Breast epithelium (tissue), 3 donors: Measurements from ENCODE around the gene ZNF726.

Experiments
- CTCF ChIP-seq, 3 donors: fragments of 450-650 bp; IDR thresholded peaks; one replicate each; pipeline ENCODE4 v1.5.1; 2016 to 2017; ENCODE audit warnings: antibody characterized with exemption in 3 of 3, mild to moderate bottlenecking in 3 of 3, moderate library complexity in 3 of 3
- POLR2AphosphoS5 ChIP-seq, 3 donors: sonication (generic); formaldehyde crosslinking; IDR thresholded peaks; one replicate each; pipeline ENCODE4 v1.6.1; 2017; ENCODE audit warnings: antibody characterized with exemption in 3 of 3

- no peak for TF ChIP-seq CTCF (IDR thresholded peaks at IDR 0.05)
- TF ChIP-seq POLR2AphosphoS5 (IDR thresholded peaks at IDR 0.05), result no peak
These were observed 38.4 kb upstream of the ZNF726 start for GRCh38 chr19:23876261-23876660.
